Measurements from ENCODE around the gene CNOT9. TPM values are rescaled to one million over a fixed set of nuclear protein-coding genes. Genes with fewer than 3 reads are reported as not detected.
A peak's percentile ranks its signal among the peaks of the same experiment; 100 is the strongest.

Gene CNOT9
- total RNA-seq, 1 donor from 2014 or later, result 46.4 TPM

DNA sequence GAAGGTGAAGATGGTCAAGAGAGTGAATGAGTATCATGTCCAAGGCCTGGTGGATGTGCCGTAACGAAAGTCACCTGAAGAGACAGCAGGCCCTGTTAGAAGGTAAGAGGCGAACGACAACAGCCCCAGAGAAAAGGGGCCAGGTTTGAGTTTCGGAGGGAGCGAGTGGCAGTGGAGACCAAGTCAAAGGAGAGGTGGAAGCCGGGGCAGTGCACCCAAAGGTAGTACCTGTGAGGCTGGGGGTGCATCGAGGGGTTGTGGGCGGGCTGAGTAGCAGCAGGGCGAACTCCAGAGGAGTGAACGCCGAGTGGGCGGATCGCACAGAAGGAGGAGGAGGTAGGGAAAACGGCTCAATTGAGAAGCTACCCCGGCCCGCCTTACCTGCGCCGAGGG lies 846 bp upstream of the CNOT9 start:
- DNase-seq (ENCODE audit: extremely low spot score in 2 of 2), result no peak
- H3K27me3 ChIP-seq, result no peaks in the 10 kb centered on the region
- peak overlapping the region; percentile 94 for H3K27ac ChIP-seq
- intact Hi-C loops (cut with DNase I), result loop anchor here (10.0 kb wide), 1 partner anchor 163 kb away; no protein-coding TSS in a partner anchor
- no peaks in the 10 kb centered on the region for H3K36me3 ChIP-seq
- no peaks in the 10 kb centered on the region for H3K9me3 ChIP-seq
- peak overlapping the region; percentile 73 to 94 for H3K4me3 ChIP-seq
- TF ChIP-seq, protein P1, sequence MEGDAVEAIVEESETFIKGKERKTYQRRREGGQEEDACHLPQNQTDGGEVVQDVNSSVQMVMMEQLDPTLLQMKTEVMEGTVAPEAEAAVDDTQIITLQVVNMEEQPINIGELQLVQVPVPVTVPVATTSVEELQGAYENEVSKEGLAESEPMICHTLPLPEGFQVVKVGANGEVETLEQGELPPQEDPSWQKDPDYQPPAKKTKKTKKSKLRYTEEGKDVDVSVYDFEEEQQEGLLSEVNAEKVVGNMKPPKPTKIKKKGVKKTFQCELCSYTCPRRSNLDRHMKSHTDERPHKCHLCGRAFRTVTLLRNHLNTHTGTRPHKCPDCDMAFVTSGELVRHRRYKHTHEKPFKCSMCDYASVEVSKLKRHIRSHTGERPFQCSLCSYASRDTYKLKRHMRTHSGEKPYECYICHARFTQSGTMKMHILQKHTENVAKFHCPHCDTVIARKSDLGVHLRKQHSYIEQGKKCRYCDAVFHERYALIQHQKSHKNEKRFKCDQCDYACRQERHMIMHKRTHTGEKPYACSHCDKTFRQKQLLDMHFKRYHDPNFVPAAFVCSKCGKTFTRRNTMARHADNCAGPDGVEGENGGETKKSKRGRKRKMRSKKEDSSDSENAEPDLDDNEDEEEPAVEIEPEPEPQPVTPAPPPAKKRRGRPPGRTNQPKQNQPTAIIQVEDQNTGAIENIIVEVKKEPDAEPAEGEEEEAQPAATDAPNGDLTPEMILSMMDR (IDR thresholded peaks at IDR 0.05), result no peak
- TF ChIP-seq POLR2A (IDR thresholded peaks at IDR 0.05), result no peak
- TF ChIP-seq POLR2AphosphoS5 (IDR thresholded peaks at IDR 0.05; ENCODE audit: insufficient read depth in 1 of 2, low read depth in 1 of 2), result no peak
- H3K4me1 ChIP-seq, result peaks cover 40% of the 10 kb centered on the region

DNA sequence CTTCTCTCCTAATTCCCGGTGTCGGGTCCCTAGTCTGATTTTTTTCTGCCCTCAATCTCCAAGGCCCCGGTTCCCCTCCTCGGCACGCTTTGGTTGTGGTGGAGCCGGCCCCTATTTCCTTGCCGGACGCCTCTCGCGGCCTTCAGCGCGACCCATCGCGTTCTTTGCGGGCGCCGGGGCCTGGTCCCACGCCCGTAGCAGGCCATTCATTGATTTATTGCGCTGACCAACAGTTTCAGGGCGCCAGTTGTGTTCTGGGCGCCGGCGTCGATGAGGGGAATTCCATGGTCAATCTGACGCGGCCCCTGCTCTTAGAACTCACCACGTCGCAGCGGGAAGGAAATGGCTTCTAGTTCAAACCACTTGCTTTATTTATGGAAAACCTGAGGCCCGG lies 396 bp downstream of the CNOT9 start:
- Histone ChIP-seq H3K27ac (peak overlapping the region; percentile 94), H3K9me3 (no peaks in the 10 kb centered on the region), H3K36me3 (peaks cover 0 to 2% of the 10 kb centered on the region in 2 donors), H3K4me3 (peak overlapping the region; percentile 73 to 94), H3K4me1 (peaks cover 40% of the 10 kb centered on the region), H3K27me3 (no peaks in the 10 kb centered on the region)
- TF ChIP-seq, protein P1 (IDR thresholded peaks at IDR 0.05), result no peak
- TF ChIP-seq POLR2A (IDR thresholded peaks at IDR 0.05) (no peak), POLR2AphosphoS5 (IDR thresholded peaks at IDR 0.05; ENCODE audit: insufficient read depth in 1 of 2, low read depth in 1 of 2) (no peak)
- intact Hi-C loops (cut with DNase I), result loop anchor here (10.0 kb wide), 1 partner anchor 164 kb away; no protein-coding TSS in a partner anchor
- no peak for DNase-seq (ENCODE audit: extremely low spot score in 2 of 2)

DNA sequence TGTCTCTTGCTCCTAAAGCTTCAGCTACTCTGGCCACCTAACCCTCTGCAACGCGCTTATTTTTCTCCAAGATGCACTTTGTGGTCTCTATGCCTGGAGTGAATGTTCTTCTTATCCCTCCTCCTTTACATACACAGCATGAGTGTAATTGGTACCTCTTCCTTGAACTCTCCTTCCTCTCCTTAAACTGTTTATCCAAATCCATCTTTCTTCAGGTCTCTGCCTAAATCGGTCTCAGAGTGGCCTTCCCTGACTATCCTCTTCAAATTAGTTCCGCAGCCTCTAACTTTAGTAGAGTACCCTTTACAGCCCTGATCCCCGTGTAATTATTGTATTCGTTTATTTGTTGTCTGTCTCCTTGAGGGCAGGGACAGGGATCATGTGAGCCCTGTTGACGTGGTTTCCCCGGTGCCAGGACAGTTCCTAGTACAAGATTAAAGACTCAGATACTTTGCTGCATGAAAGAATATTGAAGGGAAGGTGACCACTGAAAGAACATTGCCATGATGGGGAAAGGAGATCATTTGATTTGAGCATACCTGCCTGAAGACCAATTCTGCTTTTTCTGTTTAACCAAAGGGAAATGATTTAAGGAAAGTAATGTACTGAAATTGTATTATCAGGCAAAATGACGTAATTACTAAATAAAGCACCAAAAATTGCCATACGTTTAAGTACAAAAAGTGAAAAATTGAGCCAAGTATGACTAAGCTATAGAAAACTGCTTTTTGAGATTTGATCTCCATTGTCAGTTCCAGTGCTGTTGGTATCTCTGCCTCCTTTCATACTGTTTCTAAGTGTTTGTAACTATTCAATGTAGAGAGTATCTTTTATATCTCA lies 1.2 kb downstream of the CNOT9 start:
- TF ChIP-seq, protein P1 (IDR thresholded peaks at IDR 0.05), result no peak
- TF ChIP-seq POLR2AphosphoS5 (IDR thresholded peaks at IDR 0.05; ENCODE audit: insufficient read depth in 1 of 2, low read depth in 1 of 2), result peak in 1 of 2 donors; percentile 22
- no peak for TF ChIP-seq POLR2A (IDR thresholded peaks at IDR 0.05)
- Histone ChIP-seq H3K27me3 (no peaks in the 10 kb centered on the region), H3K4me1 (peaks cover 40% of the 10 kb centered on the region), H3K36me3 (peaks cover 0 to 10% of the 10 kb centered on the region in 2 donors), H3K4me3 (peak overlapping the region; percentile 73 to 94), H3K27ac (peak overlapping the region; percentile 94), H3K9me3 (no peaks in the 10 kb centered on the region)
- intact Hi-C loops (cut with DNase I), result loop anchor here (10.0 kb wide), 1 partner anchor 165 kb away; no protein-coding TSS in a partner anchor
- DNase-seq (ENCODE audit: extremely low spot score in 2 of 2), result no peak

- Histone ChIP-seq H3K9me3 (no peaks in the 10 kb centered on the region), H3K4me3 (peak overlapping the region in 1 of 2 donors; percentile 1), H3K4me1 (peaks cover 40% of the 10 kb centered on the region), H3K36me3 (peaks cover 0 to 10% of the 10 kb centered on the region in 2 donors), H3K27me3 (no peaks in the 10 kb centered on the region), H3K27ac (no peak overlapping the region)
- no peak for TF ChIP-seq POLR2AphosphoS5 (IDR thresholded peaks at IDR 0.05; ENCODE audit: insufficient read depth in 1 of 2, low read depth in 1 of 2)
- no peak for TF ChIP-seq POLR2A (IDR thresholded peaks at IDR 0.05)
- TF ChIP-seq, protein P1 (IDR thresholded peaks at IDR 0.05), result no peak
- DNase-seq (ENCODE audit: extremely low spot score in 2 of 2), result no peak
- intact Hi-C loops (cut with DNase I), result no loop called here
Observed at GRCh38 chr2:218570850-218571249, 2.2 kb downstream of the CNOT9 start.

- Histone ChIP-seq H3K4me3 (no peak overlapping the region), H3K27ac (no peak overlapping the region), H3K9me3 (no peaks in the 10 kb centered on the region), H3K27me3 (no peaks in the 10 kb centered on the region), H3K36me3 (peaks cover 0 to 13% of the 10 kb centered on the region in 2 donors), H3K4me1 (peaks cover 16% of the 10 kb centered on the region)
- TF ChIP-seq POLR2A (IDR thresholded peaks at IDR 0.05) (no peak), POLR2AphosphoS5 (IDR thresholded peaks at IDR 0.05; ENCODE audit: insufficient read depth in 1 of 2, low read depth in 1 of 2) (no peak)
- TF ChIP-seq, protein P1 (IDR thresholded peaks at IDR 0.05), result no peak
- intact Hi-C loops (cut with DNase I), result no loop called here
- no peak for DNase-seq (ENCODE audit: extremely low spot score in 2 of 2)
Observed at GRCh38 chr2:218576854-218577253, 8.2 kb downstream of the CNOT9 start.
